ENCODE measurements around the gene DDX5. TPM values are rescaled to one million over a fixed set of nuclear protein-coding genes. Genes with fewer than 3 reads are reported as not detected.
"Not testable (repeated sequence)": the region's sequence is repeated elsewhere in the genome, so short reads cannot be mapped to it uniquely, and the experiment has no call there.

DDX5 gene
- total and polyA plus RNA-seq, 2 experiments from 2014 or later: 241 to 643 TPM

DNA sequence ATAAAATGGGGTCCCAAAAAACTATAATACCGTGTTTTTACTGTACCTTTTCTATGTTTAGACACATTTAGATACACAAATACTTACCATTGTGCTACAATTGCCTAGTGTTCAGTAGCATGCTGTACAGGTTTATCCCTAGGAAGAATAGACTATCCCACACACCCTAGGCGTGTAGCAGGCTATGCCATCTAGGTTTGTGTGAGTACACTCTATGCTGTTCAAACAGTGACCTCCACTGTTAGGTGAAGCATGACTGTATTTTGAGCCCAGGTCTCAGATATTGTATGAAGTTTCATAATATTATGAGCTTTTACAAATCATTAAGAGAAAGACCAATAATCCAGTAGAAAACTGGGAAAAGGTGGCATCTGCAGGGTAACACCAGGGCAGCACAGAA, 33.5 kb downstream of the DDX5 start:
- no peaks in the 10 kb centered on the region for H3K9me3 ChIP-seq (ENCODE audit: low read depth)
- 98 to 100% methylated on average over 2 of the region's 2 CpGs for WGBS, 2 experiments (ENCODE audit: low coverage in 1 of 2, low lambda C conversion rate in 2 of 2, missing lambda C conversion rate in 2 of 2)
- H3K79me2 ChIP-seq (ENCODE audit: insufficient read depth): no peaks in the 10 kb centered on the region
- no peaks in the 10 kb centered on the region for H3F3A ChIP-seq (ENCODE audit: insufficient read depth)
- no peak overlapping the region for H3K27ac ChIP-seq
- H2AFZ ChIP-seq: no peak overlapping the region
- no peak for TF ChIP-seq EZH2phosphoT487 (IDR thresholded peaks at IDR 0.05; ENCODE audit: insufficient read depth, low read depth)
- TF ChIP-seq EZH2 (IDR thresholded peaks at IDR 0.05; ENCODE audit: insufficient read depth, poor library complexity, severe bottlenecking): no peak
- no peak for DNase-seq
- H3K4me3 ChIP-seq: no peak overlapping the region
- no peaks in the 10 kb centered on the region for H3K36me3 ChIP-seq (ENCODE audit: low read depth)
- H3K4me1 ChIP-seq (ENCODE audit: insufficient read depth): no peaks in the 10 kb centered on the region
- H3K27me3 ChIP-seq (replicated peaks; ENCODE audit: insufficient read depth): no peaks in the 10 kb centered on the region
- no peak overlapping the region for H3K9ac ChIP-seq
- H3K4me2 ChIP-seq (ENCODE audit: unreplicated experiment): no peak overlapping the region
- H3K9me2 ChIP-seq (ENCODE audit: insufficient read depth): no peaks in the 10 kb centered on the region
- in situ Hi-C loops (cut with MboI): no loop called here
- no peaks in the 10 kb centered on the region for H4K20me1 ChIP-seq (ENCODE audit: insufficient read depth)

DNA sequence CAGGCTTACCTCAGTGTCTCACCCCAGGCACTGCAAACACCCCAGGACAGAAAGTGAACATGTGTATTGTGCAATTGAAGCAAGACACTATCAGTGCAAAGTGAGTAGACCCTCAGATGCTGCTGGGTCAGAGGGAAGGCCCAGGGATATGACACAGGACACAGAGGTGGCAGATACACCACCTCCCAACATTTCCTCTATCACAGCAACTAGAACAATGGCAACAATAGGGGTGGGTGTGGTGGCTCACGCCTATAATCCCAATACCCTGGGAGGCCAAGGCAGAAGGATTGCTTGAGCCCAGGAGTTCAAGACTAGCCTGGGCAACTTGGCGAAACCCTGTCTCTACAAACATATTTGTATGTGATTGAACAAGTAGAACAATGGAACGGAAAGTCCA, 34.6 kb downstream of the DDX5 start:
- Histone ChIP-seq H3K27me3 (replicated peaks; ENCODE audit: insufficient read depth) (no peaks in the 10 kb centered on the region), H3K9me2 (ENCODE audit: insufficient read depth) (no peaks in the 10 kb centered on the region), H3K4me2 (ENCODE audit: unreplicated experiment) (no peak overlapping the region), H3K4me3 (no peak overlapping the region), H3K36me3 (ENCODE audit: low read depth) (no peaks in the 10 kb centered on the region), H2AFZ (no peak overlapping the region), H3K27ac (no peak overlapping the region), H3F3A (ENCODE audit: insufficient read depth) (no peaks in the 10 kb centered on the region), H3K9me3 (ENCODE audit: low read depth) (no peaks in the 10 kb centered on the region), H4K20me1 (ENCODE audit: insufficient read depth) (no peaks in the 10 kb centered on the region), H3K79me2 (ENCODE audit: insufficient read depth) (no peaks in the 10 kb centered on the region), H3K4me1 (ENCODE audit: insufficient read depth) (no peaks in the 10 kb centered on the region), H3K9ac (no peak overlapping the region)
- TF ChIP-seq EZH2phosphoT487 (IDR thresholded peaks at IDR 0.05; ENCODE audit: insufficient read depth, low read depth) (no peak), EZH2 (IDR thresholded peaks at IDR 0.05; ENCODE audit: insufficient read depth, poor library complexity, severe bottlenecking) (no peak)
- DNase-seq: no peak
- in situ Hi-C loops (cut with MboI): no loop called here
- WGBS, 2 experiments (ENCODE audit: low coverage in 1 of 2, low lambda C conversion rate in 2 of 2, missing lambda C conversion rate in 2 of 2): 95% methylated on average over 3 of the region's 3 CpGs

DNA sequence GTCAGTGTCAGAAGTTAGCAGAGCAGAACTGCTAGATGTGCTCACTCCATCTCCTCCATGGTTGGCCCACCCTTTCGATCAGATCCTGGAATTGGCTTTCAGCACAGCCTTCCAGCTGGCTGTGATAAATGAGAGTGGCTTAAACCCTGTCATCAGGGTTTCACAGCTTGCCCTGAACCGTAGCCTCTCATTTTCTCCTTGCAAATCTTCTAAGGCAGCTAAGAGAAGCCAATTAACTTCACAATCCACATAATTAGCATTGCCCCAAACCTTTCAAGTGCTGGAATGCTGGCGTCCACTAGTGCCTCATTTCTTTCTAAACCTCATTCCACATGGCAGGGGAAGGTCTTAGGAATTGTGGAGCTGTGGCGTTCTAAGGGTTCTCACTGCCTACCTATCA, 35.5 kb downstream of the DDX5 start:
- WGBS, 2 experiments (ENCODE audit: low coverage in 1 of 2, low lambda C conversion rate in 2 of 2, missing lambda C conversion rate in 2 of 2): 65 to 68% methylated on average over 4 of the region's 4 CpGs
- Histone ChIP-seq H3K9ac (no peak overlapping the region), H2AFZ (no peak overlapping the region), H3K79me2 (ENCODE audit: insufficient read depth) (no peaks in the 10 kb centered on the region), H3K27ac (no peak overlapping the region), H3K4me3 (no peak overlapping the region), H3K9me3 (ENCODE audit: low read depth) (no peaks in the 10 kb centered on the region), H3K9me2 (ENCODE audit: insufficient read depth) (no peaks in the 10 kb centered on the region), H4K20me1 (ENCODE audit: insufficient read depth) (no peaks in the 10 kb centered on the region), H3K27me3 (replicated peaks; ENCODE audit: insufficient read depth) (no peaks in the 10 kb centered on the region), H3K4me1 (ENCODE audit: insufficient read depth) (no peaks in the 10 kb centered on the region), H3F3A (ENCODE audit: insufficient read depth) (no peaks in the 10 kb centered on the region), H3K36me3 (ENCODE audit: low read depth) (no peaks in the 10 kb centered on the region), H3K4me2 (ENCODE audit: unreplicated experiment) (no peak overlapping the region)
- no peak for DNase-seq
- TF ChIP-seq EZH2 (IDR thresholded peaks at IDR 0.05; ENCODE audit: insufficient read depth, poor library complexity, severe bottlenecking) (no peak), EZH2phosphoT487 (IDR thresholded peaks at IDR 0.05; ENCODE audit: insufficient read depth, low read depth) (no peak)
- in situ Hi-C loops (cut with MboI): no loop called here

DNA sequence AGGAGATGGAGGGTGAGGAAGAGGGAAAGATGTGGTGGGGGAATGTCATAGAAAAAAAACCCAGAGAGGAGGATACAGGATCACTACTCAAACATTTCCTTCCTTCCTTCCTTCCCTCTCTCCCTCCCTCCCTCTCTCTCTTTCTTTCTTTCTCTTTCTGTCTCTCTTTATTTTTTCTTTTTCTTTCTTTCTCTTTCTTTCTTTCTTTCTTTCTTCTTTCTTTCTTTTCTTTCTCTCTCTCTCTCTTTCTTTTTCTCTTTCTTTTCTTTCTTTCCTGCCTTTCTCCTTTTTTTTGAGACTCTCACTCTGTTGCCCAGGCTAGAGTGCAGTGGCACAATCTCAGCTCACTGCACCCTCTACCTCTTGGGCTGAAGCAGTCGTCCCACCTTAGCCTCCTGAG, 39.3 kb downstream of the DDX5 start:
- H3K9ac ChIP-seq; H3K27ac ChIP-seq; H3K4me3 ChIP-seq; H3F3A ChIP-seq (ENCODE audit: insufficient read depth); H3K4me2 ChIP-seq (ENCODE audit: unreplicated experiment); DNase-seq; H3K4me1 ChIP-seq (ENCODE audit: insufficient read depth); H3K79me2 ChIP-seq (ENCODE audit: insufficient read depth); in situ Hi-C loops (cut with MboI); H4K20me1 ChIP-seq (ENCODE audit: insufficient read depth); H3K27me3 ChIP-seq (replicated peaks; ENCODE audit: insufficient read depth); H3K9me2 ChIP-seq (ENCODE audit: insufficient read depth); H2AFZ ChIP-seq; H3K36me3 ChIP-seq (ENCODE audit: low read depth); H3K9me3 ChIP-seq (ENCODE audit: low read depth): not testable (repeated sequence)
- WGBS, 2 experiments (ENCODE audit: low coverage in 1 of 2, low lambda C conversion rate in 2 of 2, missing lambda C conversion rate in 2 of 2): 78 to 93% methylated on average over 1 of the region's 1 CpG

DNA sequence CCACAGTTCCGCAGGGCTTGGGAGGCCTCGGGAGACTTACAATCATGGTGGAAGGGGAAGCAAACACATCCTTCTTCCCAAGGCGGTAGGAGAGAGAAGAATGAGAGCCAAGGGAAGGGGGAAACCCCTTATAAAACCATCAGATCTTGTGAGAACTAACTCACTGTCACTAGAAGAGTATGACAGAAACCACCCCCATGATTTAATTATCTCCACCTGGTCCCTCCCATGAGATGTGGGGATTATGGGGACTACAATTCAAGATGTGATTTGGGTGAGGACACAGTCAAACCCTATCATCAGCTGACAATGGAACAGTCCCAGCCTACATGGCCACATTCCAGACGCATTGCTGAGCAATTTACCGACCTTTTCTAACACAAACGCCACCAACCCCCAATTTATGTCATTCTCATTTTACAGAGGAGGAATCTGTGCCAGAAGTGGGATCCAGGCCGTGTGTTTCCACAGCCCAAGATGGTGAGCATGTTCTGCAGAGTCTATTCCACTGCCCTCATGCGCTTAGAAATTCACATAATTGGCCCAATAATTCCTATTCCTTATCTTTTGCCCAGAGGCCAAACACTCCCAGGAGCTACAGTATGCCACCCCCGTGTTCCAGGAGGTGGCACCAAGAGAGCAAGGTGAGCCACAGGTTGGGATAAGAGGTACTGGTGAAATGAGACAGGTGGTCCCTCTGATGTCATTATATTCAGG, 39.9 kb downstream of the DDX5 start:
- DNase-seq: no peak
- no peak overlapping the region for H3K4me2 ChIP-seq (ENCODE audit: unreplicated experiment)
- TF ChIP-seq EZH2phosphoT487 (IDR thresholded peaks at IDR 0.05; ENCODE audit: insufficient read depth, low read depth) (no peak), EZH2 (IDR thresholded peaks at IDR 0.05; ENCODE audit: insufficient read depth, poor library complexity, severe bottlenecking) (no peak)
- no peaks in the 10 kb centered on the region for H3K4me1 ChIP-seq (ENCODE audit: insufficient read depth)
- no peak overlapping the region for H2AFZ ChIP-seq
- H3K27me3 ChIP-seq (replicated peaks; ENCODE audit: insufficient read depth): no peaks in the 10 kb centered on the region
- H3K27ac ChIP-seq: no peak overlapping the region
- no peaks in the 10 kb centered on the region for H4K20me1 ChIP-seq (ENCODE audit: insufficient read depth)
- in situ Hi-C loops (cut with MboI): no loop called here
- H3K9ac ChIP-seq: no peak overlapping the region
- no peaks in the 10 kb centered on the region for H3K9me2 ChIP-seq (ENCODE audit: insufficient read depth)
- no peaks in the 10 kb centered on the region for H3F3A ChIP-seq (ENCODE audit: insufficient read depth)
- H3K9me3 ChIP-seq (ENCODE audit: low read depth): no peaks in the 10 kb centered on the region
- no peaks in the 10 kb centered on the region for H3K79me2 ChIP-seq (ENCODE audit: insufficient read depth)
- H3K4me3 ChIP-seq: no peak overlapping the region
- no peaks in the 10 kb centered on the region for H3K36me3 ChIP-seq (ENCODE audit: low read depth)
- WGBS, 2 experiments (ENCODE audit: low coverage in 1 of 2, low lambda C conversion rate in 2 of 2, missing lambda C conversion rate in 2 of 2): 82 to 83% methylated on average over 9 of the region's 9 CpGs

Data from GM23248 (cell line).